ENCODE data around the gene CRLF1. TPM values are rescaled to one million over a fixed set of nuclear protein-coding genes. Genes with fewer than 3 reads are reported as not detected.

The CRLF1 gene
- total and polyA plus RNA-seq, 2 experiments from 2014 or later = 0.69 to 0.89 TPM

GRCh38 chr19:18620311-18620710 is 13.7 kb upstream of the CRLF1 start:
- no peak for DNase-seq (ENCODE audit: low read depth in 1 of 2, low spot score in 1 of 2)
- no peak for TF ChIP-seq CTCF (IDR thresholded peaks at IDR 0.05; ENCODE audit: low read depth, low read length)
- H3K27me3 ChIP-seq = peaks cover 13% of the 10 kb centered on the region

DNA sequence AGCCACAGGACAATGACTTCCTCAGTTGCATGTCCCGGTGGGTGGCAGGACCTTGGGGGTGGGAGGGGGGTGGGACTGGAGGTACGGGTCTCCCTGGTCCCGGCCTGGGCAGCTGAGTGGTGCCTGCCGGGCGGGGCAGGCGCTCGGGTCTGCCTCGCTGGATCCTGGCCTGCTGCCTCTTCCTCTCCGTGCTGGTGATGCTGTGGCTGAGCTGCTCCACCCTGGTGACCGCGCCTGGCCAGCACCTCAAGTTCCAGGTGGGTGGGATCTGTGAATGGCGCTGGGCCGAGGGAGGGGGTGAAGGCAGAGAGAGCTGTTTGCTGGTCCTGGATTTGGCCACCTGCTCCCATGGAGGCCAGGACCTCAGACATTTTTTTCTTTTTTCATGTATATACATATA is 11.6 kb upstream of the CRLF1 start:
- no peaks in the 10 kb centered on the region for H3K9me3 ChIP-seq (ENCODE audit: low read depth)
- peaks cover 33% of the 10 kb centered on the region for H3K27me3 ChIP-seq
- H3K27ac ChIP-seq = no peak overlapping the region
- no peak overlapping the region for H3K4me3 ChIP-seq
- no peak for TF ChIP-seq CTCF (IDR thresholded peaks at IDR 0.05; ENCODE audit: low read depth, low read length)
- no peak for DNase-seq (ENCODE audit: low read depth in 1 of 2, low spot score in 1 of 2)
- H3K36me3 ChIP-seq = no peaks in the 10 kb centered on the region
- no peaks in the 10 kb centered on the region for H3K4me1 ChIP-seq (ENCODE audit: low read depth)

More at GRCh38 chr19:18620311-18620710, 13.7 kb upstream of the CRLF1 start:
- no peaks in the 10 kb centered on the region for H3K9me3 ChIP-seq (ENCODE audit: low read depth)
- no peak overlapping the region for H3K27ac ChIP-seq
- H3K4me1 ChIP-seq (ENCODE audit: low read depth) = no peaks in the 10 kb centered on the region
- no peaks in the 10 kb centered on the region for H3K36me3 ChIP-seq
- no peak overlapping the region for H3K4me3 ChIP-seq

DNA sequence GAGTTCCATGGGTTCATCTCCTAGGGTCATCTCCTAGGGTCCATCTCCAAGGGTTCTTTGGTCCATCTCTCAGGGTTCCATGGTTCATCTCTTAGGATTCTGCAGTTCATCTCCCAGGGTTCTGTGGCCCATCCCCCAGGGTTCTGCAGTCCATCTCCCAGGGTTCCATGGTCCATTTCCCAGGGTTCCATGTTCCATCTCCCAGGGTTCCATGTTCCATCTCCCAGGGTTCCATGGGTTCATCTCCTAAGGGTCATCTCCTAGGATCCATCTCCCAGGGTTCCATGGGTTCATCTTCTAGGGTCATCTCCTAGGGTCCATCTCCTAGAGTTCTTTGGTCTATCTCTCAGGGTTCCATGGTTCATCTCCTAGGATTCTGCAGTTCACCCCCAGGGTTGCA is 11.0 kb upstream of the CRLF1 start:
- H3K9me3 ChIP-seq (ENCODE audit: low read depth) = no peaks in the 10 kb centered on the region
- DNase-seq (ENCODE audit: low read depth in 1 of 2, low spot score in 1 of 2) = no peak
- no peak overlapping the region for H3K27ac ChIP-seq
- no peaks in the 10 kb centered on the region for H3K36me3 ChIP-seq
- no peak overlapping the region for H3K4me3 ChIP-seq
- H3K4me1 ChIP-seq (ENCODE audit: low read depth) = peaks cover 5% of the 10 kb centered on the region
- no peak for TF ChIP-seq CTCF (IDR thresholded peaks at IDR 0.05; ENCODE audit: low read depth, low read length)
- peaks cover 40% of the 10 kb centered on the region for H3K27me3 ChIP-seq

GRCh38 chr19:18616023-18616422 is 9.4 kb upstream of the CRLF1 start:
- TF ChIP-seq CTCF (IDR thresholded peaks at IDR 0.05; ENCODE audit: low read depth, low read length) = no peak
- H3K27me3 ChIP-seq = peaks cover 55% of the 10 kb centered on the region
- no peak overlapping the region for H3K27ac ChIP-seq
- DNase-seq (ENCODE audit: low read depth in 1 of 2, low spot score in 1 of 2) = no peak
- no peaks in the 10 kb centered on the region for H3K36me3 ChIP-seq
- no peak overlapping the region for H3K4me3 ChIP-seq
- H3K9me3 ChIP-seq (ENCODE audit: low read depth) = no peaks in the 10 kb centered on the region
- peaks cover 9% of the 10 kb centered on the region for H3K4me1 ChIP-seq (ENCODE audit: low read depth)

GRCh38 chr19:18613589-18614234 is 7.1 kb upstream of the CRLF1 start:
- H3K4me1 ChIP-seq (ENCODE audit: low read depth) = peaks cover 15% of the 10 kb centered on the region
- no peak for TF ChIP-seq CTCF (IDR thresholded peaks at IDR 0.05; ENCODE audit: low read depth, low read length)
- H3K4me3 ChIP-seq = no peak overlapping the region
- no peak for DNase-seq (ENCODE audit: low read depth in 1 of 2, low spot score in 1 of 2)
- peaks cover 75% of the 10 kb centered on the region for H3K27me3 ChIP-seq
- no peak overlapping the region for H3K27ac ChIP-seq
- no peaks in the 10 kb centered on the region for H3K9me3 ChIP-seq (ENCODE audit: low read depth)
- no peaks in the 10 kb centered on the region for H3K36me3 ChIP-seq

All from cardiac muscle cell (in vitro differentiated cells and primary cell).